ENCODE measurements around the gene CCNT1. TPM values are rescaled to one million over a fixed set of nuclear protein-coding genes. Genes with fewer than 3 reads are reported as not detected.

The CCNT1 gene
- total RNA-seq, 1 experiment from 2014 or later: 51.8 TPM

DNA sequence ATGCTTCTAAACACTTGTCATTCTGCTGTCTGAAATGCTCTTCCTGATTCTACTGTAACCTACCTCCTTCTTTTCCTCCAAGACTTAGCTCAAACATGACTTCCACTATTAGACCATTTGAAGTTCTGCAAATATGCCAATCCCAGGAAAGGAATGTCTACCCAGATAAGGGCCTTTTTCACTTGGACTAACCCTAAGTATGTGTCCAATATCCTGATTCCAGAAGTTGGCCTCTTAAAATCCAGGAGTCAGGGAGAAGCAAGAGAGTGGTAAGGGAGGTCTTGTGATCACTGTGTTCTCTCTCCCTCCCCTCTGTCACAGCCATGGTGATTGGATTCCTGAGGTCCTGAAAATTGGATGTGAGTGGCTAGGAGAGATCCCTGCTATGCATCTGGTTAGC is 42.2 kb upstream of the CCNT1 start:
- Histone ChIP-seq H3K4me3 (ENCODE audit: low read depth, low read length, poor library complexity, severe bottlenecking) (no peak overlapping the region), H3K36me3 (ENCODE audit: insufficient read depth, low read length, poor library complexity, severe bottlenecking) (no peaks in the 10 kb centered on the region), H3K9me3 (ENCODE audit: low read depth, low read length, poor library complexity, severe bottlenecking) (no peaks in the 10 kb centered on the region), H3K4me1 (ENCODE audit: insufficient read depth, low read length, poor library complexity, severe bottlenecking) (no peaks in the 10 kb centered on the region), H3K27me3 (replicated peaks; ENCODE audit: insufficient read depth, low read depth, low read length, poor library complexity) (no peaks in the 10 kb centered on the region), H3K27ac (ENCODE audit: low read depth, low read length, poor library complexity, severe bottlenecking) (no peak overlapping the region)
- POLR2A ChIA-PET (ENCODE audit: low non-redundant PET): no interaction called here
- intact Hi-C loops (cut with micrococcal nuclease; ENCODE audit: unreplicated experiment): loop anchor here (10.0 kb wide), 1 partner anchor 176 kb away; no protein-coding TSS in a partner anchor
- no TSS peak for BruUV-seq (replicated peaks)
- CTCF ChIA-PET: interaction anchor here (0.7 kb wide), 1 partner anchor 95 kb away, joined by 7 read pairs; no protein-coding TSS in a partner anchor
- no peak for TF ChIP-seq EZH2 (IDR thresholded peaks at IDR 0.05; ENCODE audit: borderline replicate concordance, low read depth, low read length, poor library complexity, severe bottlenecking)
- TF ChIP-seq CTCF (conservative IDR thresholded peaks at IDR 0.05; ENCODE audit: low read depth, low read length): no peak
- DNase-seq (ENCODE audit: low spot score): no peak

DNA sequence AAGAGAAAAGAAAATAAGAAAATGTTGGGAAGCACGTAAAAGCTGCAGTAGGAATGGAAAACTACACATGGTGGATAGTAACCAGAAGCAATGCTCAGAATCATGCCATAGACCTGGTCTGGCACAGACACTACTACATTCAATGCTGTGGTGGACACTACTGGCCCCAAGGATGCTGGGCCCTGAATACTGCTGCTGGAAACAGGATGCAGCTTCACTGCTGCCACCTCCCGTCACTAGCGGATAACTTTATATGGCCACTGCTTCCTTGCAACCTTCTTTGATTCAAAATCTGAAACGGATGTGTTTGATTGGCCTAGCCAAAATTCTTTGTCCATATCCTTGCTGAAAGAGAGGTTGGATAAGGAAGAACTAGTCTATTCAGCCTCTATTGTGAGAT is 41.7 kb upstream of the CCNT1 start:
- H3K36me3 ChIP-seq (ENCODE audit: insufficient read depth, low read length, poor library complexity, severe bottlenecking): no peaks in the 10 kb centered on the region
- H3K27ac ChIP-seq (ENCODE audit: low read depth, low read length, poor library complexity, severe bottlenecking): no peak overlapping the region
- DNase-seq (ENCODE audit: low spot score): no peak
- intact Hi-C loops (cut with micrococcal nuclease; ENCODE audit: unreplicated experiment): loop anchor here (10.0 kb wide), 1 partner anchor 177 kb away; no protein-coding TSS in a partner anchor
- no TSS peak for BruUV-seq (replicated peaks)
- no peaks in the 10 kb centered on the region for H3K27me3 ChIP-seq (replicated peaks; ENCODE audit: insufficient read depth, low read depth, low read length, poor library complexity)
- TF ChIP-seq EZH2 (IDR thresholded peaks at IDR 0.05; ENCODE audit: borderline replicate concordance, low read depth, low read length, poor library complexity, severe bottlenecking) (no peak), CTCF (conservative IDR thresholded peaks at IDR 0.05; ENCODE audit: low read depth, low read length) (no peak)
- ChIA-PET CTCF (no interaction called here), POLR2A (ENCODE audit: low non-redundant PET) (no interaction called here)
- no peak overlapping the region for H3K4me3 ChIP-seq (ENCODE audit: low read depth, low read length, poor library complexity, severe bottlenecking)
- H3K9me3 ChIP-seq (ENCODE audit: low read depth, low read length, poor library complexity, severe bottlenecking): no peaks in the 10 kb centered on the region
- no peaks in the 10 kb centered on the region for H3K4me1 ChIP-seq (ENCODE audit: insufficient read depth, low read length, poor library complexity, severe bottlenecking)

GRCh38 chr12:48750769-48751356 is 34.4 kb upstream of the CCNT1 start:
- intact Hi-C loops (cut with micrococcal nuclease; ENCODE audit: unreplicated experiment): loop anchor here (10.0 kb wide), 1 partner anchor 184 kb away; no protein-coding TSS in a partner anchor
- TF ChIP-seq CTCF (conservative IDR thresholded peaks at IDR 0.05; ENCODE audit: low read depth, low read length): no peak
- TF ChIP-seq EZH2 (IDR thresholded peaks at IDR 0.05; ENCODE audit: borderline replicate concordance, low read depth, low read length, poor library complexity, severe bottlenecking): no peak
- Histone ChIP-seq H3K27me3 (replicated peaks; ENCODE audit: insufficient read depth, low read depth, low read length, poor library complexity) (no peaks in the 10 kb centered on the region), H3K9me3 (ENCODE audit: low read depth, low read length, poor library complexity, severe bottlenecking) (no peaks in the 10 kb centered on the region), H3K27ac (ENCODE audit: low read depth, low read length, poor library complexity, severe bottlenecking) (no peak overlapping the region), H3K4me1 (ENCODE audit: insufficient read depth, low read length, poor library complexity, severe bottlenecking) (no peaks in the 10 kb centered on the region), H3K4me3 (ENCODE audit: low read depth, low read length, poor library complexity, severe bottlenecking) (no peak overlapping the region), H3K36me3 (ENCODE audit: insufficient read depth, low read length, poor library complexity, severe bottlenecking) (no peaks in the 10 kb centered on the region)
- no peak for DNase-seq (ENCODE audit: low spot score)
- ChIA-PET POLR2A (ENCODE audit: low non-redundant PET) (no interaction called here), CTCF (no interaction called here)
- no TSS peak for BruUV-seq (replicated peaks)

All from A673 (cell line).